Measurements from ENCODE around the gene NFATC3. TPM values are rescaled to one million over a fixed set of nuclear protein-coding genes. Genes with fewer than 3 reads are reported as not detected.

The NFATC3 gene
- total RNA-seq, 2 experiments from 2014 or later: 68.4 to 81.2 TPM

DNA sequence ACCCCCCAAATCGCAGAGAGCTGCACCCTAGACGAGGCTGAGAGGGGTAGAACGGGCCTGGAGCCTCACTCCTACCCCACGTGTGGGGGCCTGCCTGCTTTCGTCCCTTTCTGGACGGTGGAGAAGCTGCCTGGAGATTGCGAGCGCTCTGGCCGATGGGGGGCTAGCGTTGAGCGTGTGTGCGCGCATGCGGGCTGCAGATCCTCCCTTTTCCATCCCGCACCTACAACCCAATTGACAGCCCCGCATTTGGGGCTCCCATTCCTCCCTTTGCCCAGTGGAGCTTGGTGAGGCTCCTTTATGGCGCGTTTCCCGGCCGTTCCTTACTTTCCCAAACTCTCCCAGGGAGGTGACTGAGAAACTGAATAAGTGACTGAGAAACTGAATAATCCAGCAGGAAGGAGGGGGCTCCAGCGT, 151.7 kb downstream of the NFATC3 start:
- ChIA-PET POLR2A (interaction anchor here (0.6 to 1.4 kb wide), 7 partner anchors 26 to 890 kb away, joined by 3 to 4 read pairs (median 3); partner anchors contain the start of genes RANBP10, SLC7A6 and TSNAXIP1), CTCF (interaction anchor here (0.6 to 2.7 kb wide), 8 partner anchors 25 to 143 kb away, joined by 3 to 13 read pairs (median 3); partner anchors contain the start of gene SLC7A6)
- Mint-ChIP-seq H3K9me3 (ENCODE audit: low read depth) (no peaks in the 10 kb centered on the region), H3K4me1 (peaks cover 40% of the 10 kb centered on the region), H3K27me3 (no peaks in the 10 kb centered on the region), H3K36me3 (ENCODE audit: low read depth) (no peaks in the 10 kb centered on the region), H3K27ac (peak overlapping the region; percentile 76), H3K4me3 (peak overlapping the region; percentile 83)
- intact Hi-C loops (cut with DNase I, micrococcal nuclease): loop anchor here (1.0 to 5.0 kb wide), 6 partner anchors 8 to 430 kb away; partner anchors contain the start of genes PLA2G15 (in 2 of the 2), PSMB10 (in 2 of the 2), NFATC3 (in 1 of the 2) and RANBP10 (in 1 of the 2)
- DNase-seq (peak; percentile 45), ATAC-seq (no peak)

DNA sequence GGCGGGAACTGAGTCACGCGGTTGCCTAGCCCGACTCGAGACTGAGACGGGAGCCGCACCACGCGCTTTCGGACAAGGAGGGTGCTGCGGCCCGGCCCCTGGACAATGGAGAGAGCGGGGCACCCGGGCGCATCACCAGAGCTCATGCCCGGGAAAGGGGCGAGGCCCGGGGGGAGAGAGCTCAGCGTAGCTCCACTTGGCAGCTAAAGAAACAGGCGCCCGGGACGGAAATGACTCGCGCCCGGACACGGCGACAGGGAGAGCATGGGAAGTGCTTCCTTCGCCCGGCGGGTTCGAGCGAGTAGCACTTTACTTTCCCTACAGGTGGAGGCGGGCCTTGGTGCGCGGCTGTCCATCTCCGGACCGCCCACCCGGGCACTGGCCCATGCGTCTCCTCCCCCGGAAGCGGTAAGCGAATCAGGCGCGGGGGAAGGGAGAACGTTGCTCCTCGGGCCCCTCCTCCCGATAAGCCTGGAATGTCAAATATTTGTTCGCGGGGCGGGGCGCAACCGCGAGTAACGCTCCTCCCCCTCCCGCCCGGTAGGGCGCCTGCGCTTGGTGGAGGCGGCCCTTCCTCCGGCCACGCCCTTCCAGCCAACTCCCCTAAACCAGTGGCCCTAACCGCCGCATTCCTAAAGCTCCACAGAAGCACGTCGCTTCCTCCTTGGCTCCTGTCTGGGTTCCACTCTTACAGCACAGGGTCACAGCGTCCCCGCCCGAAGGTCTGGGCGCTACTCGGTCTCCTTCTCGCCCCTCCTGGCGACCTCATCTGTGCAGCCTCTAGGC, 152.3 kb downstream of the NFATC3 start:
- intact Hi-C loops (cut with DNase I, micrococcal nuclease): loop anchor here (1.0 to 5.0 kb wide), 6 partner anchors 8 to 431 kb away; partner anchors contain the start of genes PLA2G15 (in 2 of the 2), PSMB10 (in 2 of the 2), NFATC3 (in 1 of the 2) and RANBP10 (in 1 of the 2)
- Mint-ChIP-seq H3K4me1 (peaks cover 40% of the 10 kb centered on the region), H3K27ac (peak overlapping the region; percentile 86), H3K27me3 (no peaks in the 10 kb centered on the region), H3K9me3 (ENCODE audit: low read depth) (no peaks in the 10 kb centered on the region), H3K4me3 (peak overlapping the region; percentile 83), H3K36me3 (ENCODE audit: low read depth) (no peaks in the 10 kb centered on the region)
- ChIA-PET CTCF (interaction anchor here (0.6 to 2.7 kb wide), 7 partner anchors 24 to 241 kb away, joined by 3 to 13 read pairs (median 3); partner anchors contain the start of gene SLC7A6), POLR2A (interaction anchor here (0.8 to 1.4 kb wide), 5 partner anchors 26 to 891 kb away, joined by 3 to 4 read pairs (median 3); partner anchors contain the start of genes RANBP10 and TSNAXIP1)
- DNase-seq: peak; percentile 96
- peak; percentile 79 for ATAC-seq

DNA sequence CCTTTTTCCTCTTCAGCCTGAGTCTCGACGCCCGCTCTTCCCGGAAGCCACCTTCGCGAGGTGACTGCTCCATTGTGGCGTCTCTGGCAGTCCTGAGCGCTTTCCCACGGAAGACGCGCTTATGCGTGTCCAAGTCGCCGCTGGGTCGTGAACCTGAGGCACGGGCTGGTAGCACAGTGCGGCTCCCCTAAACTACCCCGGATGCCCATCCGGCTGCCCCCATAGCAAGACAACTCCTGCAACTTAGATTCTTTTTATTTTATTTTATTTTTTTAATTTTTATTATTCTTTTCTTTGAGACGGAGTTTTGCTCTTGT, 152.8 kb downstream of the NFATC3 start:
- intact Hi-C loops (cut with DNase I, micrococcal nuclease): loop anchor here (5.0 kb wide), 1 partner anchor 301 kb away; the partner anchor contains the start of gene PSMB10 (in 2 of the 2)
- peak overlapping the region; percentile 83 for H3K4me3 Mint-ChIP-seq
- H3K36me3 Mint-ChIP-seq (ENCODE audit: low read depth): no peaks in the 10 kb centered on the region
- peaks cover 35% of the 10 kb centered on the region for H3K4me1 Mint-ChIP-seq
- no peaks in the 10 kb centered on the region for H3K9me3 Mint-ChIP-seq (ENCODE audit: low read depth)
- POLR2A ChIA-PET: interaction anchor here (1.4 kb wide), 1 partner anchor 431 kb away, joined by 3 read pairs; the partner anchor contains the start of genes RANBP10 and TSNAXIP1
- H3K27ac Mint-ChIP-seq: peak overlapping the region; percentile 86
- CTCF ChIA-PET: interaction anchor here (1.0 to 1.4 kb wide), 2 partner anchors 20 to 24 kb away, joined by 5 read pairs; no protein-coding TSS in a partner anchor
- no peak for DNase-seq
- peak; percentile 14 for ATAC-seq
- H3K27me3 Mint-ChIP-seq: no peaks in the 10 kb centered on the region

DNA sequence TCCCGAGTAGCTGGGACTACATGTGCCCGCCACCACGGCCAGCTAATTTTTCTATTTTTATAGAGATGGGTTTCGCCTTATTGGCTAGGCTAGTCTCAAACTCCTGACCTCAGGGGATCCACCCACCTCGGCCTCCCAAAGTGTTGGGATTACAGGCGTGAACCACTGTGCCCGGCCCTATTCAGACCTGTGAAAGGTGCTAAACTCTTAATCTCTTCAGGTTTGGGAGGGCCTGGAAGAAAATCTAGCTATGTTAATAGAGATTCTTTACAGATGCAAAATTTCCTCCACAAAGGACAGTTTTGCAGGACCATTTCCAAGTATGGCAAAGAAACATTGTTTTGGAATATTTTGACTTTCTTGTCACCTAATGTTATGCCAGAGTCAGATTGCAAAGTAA, 156.9 kb downstream of the NFATC3 start:
- ATAC-seq: no peak
- Mint-ChIP-seq H3K4me1 (peaks cover 30% of the 10 kb centered on the region), H3K27me3 (no peaks in the 10 kb centered on the region), H3K36me3 (ENCODE audit: low read depth) (peaks cover 2% of the 10 kb centered on the region), H3K27ac (no peak overlapping the region), H3K9me3 (ENCODE audit: low read depth) (no peaks in the 10 kb centered on the region), H3K4me3 (no peak overlapping the region)
- no peak for DNase-seq
- ChIA-PET POLR2A (no interaction called here), CTCF (interaction anchor here (0.7 to 3.1 kb wide), 7 partner anchors 8 to 90 kb away, joined by 3 to 16 read pairs (median 5); partner anchors contain the start of gene SLC7A6)
- intact Hi-C loops (cut with DNase I, micrococcal nuclease): no loop called here

DNA sequence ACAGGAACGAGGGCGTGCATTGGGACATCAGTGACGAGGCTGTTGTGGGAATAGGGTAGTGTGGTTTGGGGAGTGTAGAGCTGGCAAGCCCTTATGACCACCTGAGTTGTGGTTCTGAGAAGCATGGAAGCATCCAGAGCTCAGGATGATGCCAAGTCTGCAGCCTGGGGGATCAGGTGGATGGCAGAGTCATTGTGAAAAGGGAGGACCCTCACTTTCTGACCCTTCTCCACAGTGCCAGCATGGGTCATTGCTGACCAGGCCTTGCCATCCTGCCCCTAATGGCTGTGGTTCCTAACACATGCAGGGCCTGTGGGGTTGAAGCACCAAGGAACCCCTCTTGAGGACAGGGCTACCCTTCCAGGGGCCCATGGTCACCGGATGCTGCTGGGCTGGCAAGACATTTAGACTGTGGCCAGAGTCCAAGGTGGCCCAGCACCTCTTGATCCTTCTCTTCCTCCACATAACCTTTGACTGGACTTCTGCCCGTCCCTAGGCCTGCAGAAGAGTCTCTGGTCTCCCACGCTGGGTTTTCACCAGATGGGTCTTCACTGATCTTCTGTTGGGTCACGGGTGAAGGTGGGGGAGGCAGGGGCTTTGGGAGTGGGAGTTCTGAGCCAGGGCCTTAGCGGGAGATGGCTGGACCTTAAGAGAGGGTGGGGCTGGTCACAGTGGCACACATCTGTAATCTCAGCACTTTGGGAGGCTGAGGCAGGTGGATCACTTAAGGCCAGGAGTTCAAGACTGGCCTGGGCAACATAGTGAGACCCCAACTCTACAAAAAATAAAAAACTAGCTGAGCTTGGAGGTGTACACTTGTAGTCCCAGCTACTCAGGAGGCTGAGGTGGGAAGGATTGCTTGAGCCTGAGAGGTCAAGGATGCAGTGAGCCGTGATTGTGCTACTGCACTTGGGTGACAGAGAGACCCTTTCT, 158.0 kb downstream of the NFATC3 start:
- peaks cover 2% of the 10 kb centered on the region for H3K36me3 Mint-ChIP-seq (ENCODE audit: low read depth)
- H3K4me1 Mint-ChIP-seq: peaks cover 25% of the 10 kb centered on the region
- ChIA-PET CTCF (interaction anchor here (0.6 to 3.4 kb wide), 6 partner anchors 15 to 1057 kb away, joined by 3 to 23 read pairs (median 10); partner anchors contain the start of gene SLC7A6), POLR2A (no interaction called here)
- no peaks in the 10 kb centered on the region for H3K9me3 Mint-ChIP-seq (ENCODE audit: low read depth)
- H3K27ac Mint-ChIP-seq: no peak overlapping the region
- no peak overlapping the region for H3K4me3 Mint-ChIP-seq
- intact Hi-C loops (cut with DNase I, micrococcal nuclease): no loop called here
- DNase-seq (no peak), ATAC-seq (no peak)
- H3K27me3 Mint-ChIP-seq: no peaks in the 10 kb centered on the region

DNA sequence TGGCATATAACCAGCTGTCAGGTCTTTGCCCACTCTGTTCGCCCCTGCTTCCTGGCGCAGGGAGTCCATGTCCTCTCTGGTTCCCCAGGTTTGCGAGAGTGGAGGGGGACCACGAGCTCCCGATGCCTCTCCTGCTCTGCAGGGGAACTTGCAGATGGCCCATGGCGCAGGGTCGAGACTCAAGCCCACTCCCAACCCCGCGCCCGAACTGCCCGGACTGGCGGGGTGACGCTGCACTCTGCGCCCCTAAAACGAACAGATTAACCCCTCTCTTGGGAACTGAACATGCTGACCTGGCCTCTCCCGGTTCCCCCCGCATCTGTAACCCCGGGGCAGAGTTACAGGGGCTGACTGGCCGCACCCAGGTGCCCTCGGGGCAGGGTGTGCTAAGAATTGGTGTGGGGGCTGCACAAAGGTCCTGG, 159.3 kb downstream of the NFATC3 start:
- DNase-seq: no peak
- no peak for ATAC-seq

DNA sequence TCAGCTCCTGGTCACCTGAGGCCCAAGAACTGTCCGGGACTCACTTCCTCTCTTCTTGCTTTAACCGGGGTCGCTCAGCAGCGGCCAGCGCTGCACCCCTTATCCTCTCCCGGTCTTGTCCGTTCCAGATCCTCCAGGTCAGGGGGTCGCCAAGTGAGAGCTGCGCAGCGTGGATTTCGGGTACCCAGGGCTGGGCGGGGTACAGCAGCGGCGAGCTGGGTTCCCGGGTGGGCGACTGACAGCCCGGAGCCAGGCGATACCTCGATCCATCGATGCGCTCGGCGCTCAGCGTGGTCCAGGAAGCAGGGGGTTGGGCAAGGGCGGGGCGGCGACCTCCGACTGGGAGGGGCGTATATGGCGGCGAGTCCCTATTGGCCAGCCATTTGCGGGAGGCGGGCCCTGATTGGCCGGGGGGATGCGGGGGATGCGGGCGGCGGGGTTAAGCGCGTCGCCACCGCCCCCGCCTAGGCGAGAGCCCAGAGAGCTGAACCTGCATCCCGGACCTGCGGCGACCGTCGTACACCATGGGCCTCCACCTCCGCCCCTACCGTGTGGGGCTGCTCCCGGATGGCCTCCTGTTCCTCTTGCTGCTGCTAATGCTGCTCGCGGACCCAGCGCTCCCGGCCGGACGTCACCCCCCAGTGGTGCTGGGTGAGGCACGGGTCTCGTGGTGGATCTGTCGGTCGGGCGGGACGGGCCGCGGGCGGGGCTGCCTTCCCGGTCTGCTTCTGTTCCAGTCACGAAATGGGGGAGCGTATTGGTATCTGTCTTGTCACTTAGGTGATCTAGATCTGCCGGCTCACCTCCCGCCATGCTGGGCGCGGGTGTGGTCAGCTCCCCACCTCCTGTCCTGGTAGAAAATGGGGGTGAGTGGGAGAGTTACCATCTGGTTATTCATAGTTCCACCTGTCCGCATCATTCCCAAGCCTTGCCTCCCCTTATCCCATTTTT, 160.0 kb downstream of the NFATC3 start, which contains the start of gene PLA2G15:
PLA2G15 (plus strand) TSS at position 471 of the 951 bp plus-strand sequence; CDS start at position 525, 54 bp downstream.
- CTCF ChIA-PET: interaction anchor here (0.5 to 3.4 kb wide), 8 partner anchors 16 to 543 kb away, joined by 3 to 23 read pairs (median 3); partner anchors contain the start of gene SLC7A6
- H3K27me3 Mint-ChIP-seq: no peaks in the 10 kb centered on the region
- H3K9me3 Mint-ChIP-seq (ENCODE audit: low read depth): no peaks in the 10 kb centered on the region
- peak; percentile 98 for ATAC-seq
- peak within 1 kb of the TSS; percentile 83 for H3K27ac Mint-ChIP-seq
- peak; percentile 98 for DNase-seq
- H3K4me3 Mint-ChIP-seq: peak within 1 kb of the TSS; percentile 88
- peaks cover 15% of the 10 kb centered on the region for H3K4me1 Mint-ChIP-seq
- H3K36me3 Mint-ChIP-seq (ENCODE audit: low read depth): peaks cover 3% of the 10 kb centered on the region
- intact Hi-C loops (cut with DNase I, micrococcal nuclease): loop anchor here (1.0 to 2.0 kb wide), 5 partner anchors 8 to 203 kb away; partner anchors contain the start of genes PRMT7 (in 1 of the 2), SLC7A6 (in 1 of the 2) and SMPD3 (in 1 of the 2)
- POLR2A ChIA-PET: no interaction called here

More for the DNA sequence above, 159.3 kb downstream of the NFATC3 start:
- Mint-ChIP-seq H3K27ac (peak overlapping the region; percentile 83), H3K9me3 (ENCODE audit: low read depth) (no peaks in the 10 kb centered on the region), H3K4me3 (peak overlapping the region; percentile 88), H3K36me3 (ENCODE audit: low read depth) (peaks cover 2% of the 10 kb centered on the region), H3K4me1 (peaks cover 20% of the 10 kb centered on the region), H3K27me3 (no peaks in the 10 kb centered on the region)
- ChIA-PET POLR2A (no interaction called here), CTCF (interaction anchor here (0.6 to 3.4 kb wide), 7 partner anchors 17 to 277 kb away, joined by 3 to 23 read pairs (median 3); partner anchors contain the start of gene SLC7A6)
- intact Hi-C loops (cut with DNase I, micrococcal nuclease): loop anchor here in 1 of 2 experiments (2.0 kb wide), 1 partner anchor 16 kb away; no protein-coding TSS in a partner anchor

DNA sequence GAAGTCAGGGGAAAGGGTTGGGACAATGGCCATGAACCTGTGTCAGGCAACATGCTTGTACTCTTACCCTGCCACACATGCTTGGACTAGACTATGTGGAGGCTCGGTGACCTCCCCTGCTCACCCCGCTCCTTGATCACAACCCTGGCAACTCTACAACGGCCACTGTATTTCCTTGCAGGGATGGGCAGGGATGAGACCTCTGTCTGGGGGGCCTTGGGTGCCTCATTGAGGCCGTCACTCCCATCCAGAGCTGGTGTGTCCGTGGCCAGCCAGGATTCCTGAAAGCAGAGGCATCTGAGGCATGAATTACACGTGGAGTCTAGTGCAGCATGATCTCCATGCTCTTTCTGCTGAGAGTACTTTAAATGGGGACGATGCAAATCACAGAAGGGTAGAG, 161.0 kb downstream of the NFATC3 start:
- Mint-ChIP-seq H3K27ac (no peak overlapping the region), H3K4me3 (peak overlapping the region; percentile 88), H3K36me3 (ENCODE audit: low read depth) (peaks cover 3% of the 10 kb centered on the region), H3K9me3 (ENCODE audit: low read depth) (no peaks in the 10 kb centered on the region), H3K27me3 (no peaks in the 10 kb centered on the region), H3K4me1 (peaks cover 15% of the 10 kb centered on the region)
- POLR2A ChIA-PET: no interaction called here
- DNase-seq (no peak), ATAC-seq (no peak)
- intact Hi-C loops (cut with DNase I, micrococcal nuclease): no loop called here
- CTCF ChIA-PET: interaction anchor here (0.8 to 3.4 kb wide), 4 partner anchors 13 to 93 kb away, joined by 3 to 23 read pairs (median 4); partner anchors contain the start of gene SLC7A6

DNA sequence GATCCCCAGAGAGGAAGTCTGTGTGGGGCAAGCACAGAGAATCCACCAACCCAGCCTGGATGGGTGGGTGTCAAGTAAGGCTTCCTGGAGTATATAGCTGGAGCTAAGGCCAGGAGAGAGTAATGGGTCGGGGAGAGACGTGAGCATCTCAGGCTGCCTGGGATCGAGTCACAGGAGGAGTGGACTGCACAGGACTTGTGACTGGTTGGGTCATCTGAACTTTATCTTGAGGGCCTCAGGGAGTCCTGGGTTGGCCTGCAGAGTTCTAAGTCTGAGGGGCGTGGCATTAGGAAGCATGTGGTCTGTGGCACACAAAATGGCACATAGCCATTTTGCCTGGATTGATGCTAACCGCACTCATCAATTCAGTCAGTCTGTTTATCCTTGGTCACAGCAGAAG, 161.5 kb downstream of the NFATC3 start:
- H3K27me3 Mint-ChIP-seq: no peaks in the 10 kb centered on the region
- H3K36me3 Mint-ChIP-seq (ENCODE audit: low read depth): peaks cover 3% of the 10 kb centered on the region

More for the DNA sequence above, 161.5 kb downstream of the NFATC3 start:
- POLR2A ChIA-PET: no interaction called here
- ATAC-seq: no peak
- CTCF ChIA-PET: interaction anchor here (0.8 to 3.4 kb wide), 4 partner anchors 13 to 93 kb away, joined by 3 to 23 read pairs (median 4); partner anchors contain the start of gene SLC7A6
- intact Hi-C loops (cut with DNase I, micrococcal nuclease): no loop called here
- Mint-ChIP-seq H3K27ac (no peak overlapping the region), H3K4me3 (peak overlapping the region; percentile 88), H3K9me3 (ENCODE audit: low read depth) (no peaks in the 10 kb centered on the region), H3K4me1 (peaks cover 15% of the 10 kb centered on the region)
- no peak for DNase-seq

All from activated CD4-positive, alpha-beta T cell treated with anti-CD3 and anti-CD28 coated beads for 36 hours (primary cell).